ENCODE results near the gene IQSEC3. TPM values are rescaled to one million over a fixed set of nuclear protein-coding genes. Genes with fewer than 3 reads are reported as not detected.
"Not testable (repeated sequence)": the region's sequence is repeated elsewhere in the genome, so short reads cannot be mapped to it uniquely, and the experiment has no call there.

The IQSEC3 gene
- total RNA-seq, 1 experiment from 2014 or later, result not detected

DNA sequence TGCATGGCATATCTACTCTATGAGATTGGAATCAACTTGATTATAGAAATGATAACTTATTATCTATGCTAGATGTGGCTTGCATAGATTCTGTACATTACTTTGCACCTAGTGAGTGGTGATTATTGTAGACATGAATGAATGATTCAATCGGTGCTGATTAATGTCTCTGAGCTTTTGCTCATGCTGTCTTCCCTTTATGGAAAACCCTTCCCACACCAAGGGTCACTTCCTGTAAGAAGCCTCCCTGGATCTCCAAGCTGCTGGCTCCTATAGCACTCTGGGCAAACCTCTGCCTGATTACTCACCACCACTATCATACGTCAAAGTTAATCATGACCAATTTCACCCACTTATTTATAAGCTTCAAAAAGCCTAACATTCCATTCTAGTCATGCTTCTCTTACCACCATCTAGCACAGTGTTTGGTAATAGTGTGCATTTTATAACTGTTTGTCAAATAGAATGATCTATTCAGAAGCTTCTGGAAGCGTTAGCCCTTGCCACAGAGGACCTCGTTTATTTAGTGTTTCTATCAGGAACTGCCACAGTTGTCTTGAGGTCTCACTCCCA, 990 bp upstream of the IQSEC3 start:
- H3K4me1 ChIP-seq; H3K27ac ChIP-seq; H3K9me3 ChIP-seq (replicated peaks); DNase-seq; H3K36me3 ChIP-seq; H3K27me3 ChIP-seq; H3K4me3 ChIP-seq: not testable (repeated sequence)

GRCh38 chr12:66782-67504, 376 bp downstream of the IQSEC3 start:
- not testable (repeated sequence) for H3K9me3 ChIP-seq (replicated peaks); H3K4me1 ChIP-seq; H3K27ac ChIP-seq; H3K27me3 ChIP-seq; H3K4me3 ChIP-seq; H3K36me3 ChIP-seq
- DNase-seq, result peak in 1 of 2 experiments; percentile 17

DNA sequence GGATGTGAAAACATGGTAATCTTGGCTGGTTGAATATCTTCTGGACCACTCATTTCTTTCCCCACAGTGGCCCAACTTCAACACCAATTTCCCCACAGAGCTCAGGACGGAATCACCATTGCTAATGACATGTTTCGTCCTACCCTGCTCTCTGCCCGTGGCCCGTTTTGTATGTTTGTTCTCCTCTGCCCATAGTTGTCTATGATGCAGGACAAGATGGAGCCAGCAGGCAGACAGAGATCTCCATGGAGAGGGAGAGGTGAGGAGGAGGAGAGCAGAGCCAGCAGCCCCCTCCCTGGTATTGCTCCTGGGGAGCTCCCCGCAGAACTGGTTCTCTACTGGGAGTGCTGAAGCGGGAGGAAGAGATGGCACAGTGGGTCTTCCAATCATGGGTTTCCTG, 3.1 kb downstream of the IQSEC3 start:
- H3K9me3 ChIP-seq (replicated peaks); H3K27me3 ChIP-seq; H3K4me1 ChIP-seq; DNase-seq; H3K36me3 ChIP-seq; H3K27ac ChIP-seq; H3K4me3 ChIP-seq: not testable (repeated sequence)

GRCh38 chr12:70541-70940, 4.0 kb downstream of the IQSEC3 start:
- not testable (repeated sequence) for H3K4me3 ChIP-seq; H3K4me1 ChIP-seq; H3K27ac ChIP-seq; H3K36me3 ChIP-seq; H3K27me3 ChIP-seq; DNase-seq; H3K9me3 ChIP-seq (replicated peaks)

DNA sequence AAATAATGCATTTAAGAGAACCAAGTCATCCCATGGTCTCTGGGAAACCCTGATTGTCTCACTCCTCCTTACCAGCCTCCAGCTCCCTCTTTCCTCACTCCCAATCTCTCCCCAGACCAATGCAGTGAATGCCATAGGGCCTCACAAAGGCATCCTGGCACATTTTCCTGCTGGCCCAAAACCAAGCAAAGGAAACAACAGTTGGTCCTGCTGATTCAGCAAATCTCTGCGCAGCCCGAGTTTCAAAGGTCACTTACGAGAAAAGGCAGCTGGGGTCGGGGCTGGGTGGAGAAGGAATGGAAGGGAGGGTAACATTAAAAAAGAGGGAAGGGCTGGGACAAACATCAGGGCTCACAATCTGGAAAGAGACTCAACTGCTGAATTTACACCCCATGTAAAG, 5.5 kb downstream of the IQSEC3 start:
- H3K36me3 ChIP-seq; H3K27ac ChIP-seq; H3K27me3 ChIP-seq; H3K4me1 ChIP-seq; DNase-seq; H3K4me3 ChIP-seq; H3K9me3 ChIP-seq (replicated peaks): not testable (repeated sequence)

DNA sequence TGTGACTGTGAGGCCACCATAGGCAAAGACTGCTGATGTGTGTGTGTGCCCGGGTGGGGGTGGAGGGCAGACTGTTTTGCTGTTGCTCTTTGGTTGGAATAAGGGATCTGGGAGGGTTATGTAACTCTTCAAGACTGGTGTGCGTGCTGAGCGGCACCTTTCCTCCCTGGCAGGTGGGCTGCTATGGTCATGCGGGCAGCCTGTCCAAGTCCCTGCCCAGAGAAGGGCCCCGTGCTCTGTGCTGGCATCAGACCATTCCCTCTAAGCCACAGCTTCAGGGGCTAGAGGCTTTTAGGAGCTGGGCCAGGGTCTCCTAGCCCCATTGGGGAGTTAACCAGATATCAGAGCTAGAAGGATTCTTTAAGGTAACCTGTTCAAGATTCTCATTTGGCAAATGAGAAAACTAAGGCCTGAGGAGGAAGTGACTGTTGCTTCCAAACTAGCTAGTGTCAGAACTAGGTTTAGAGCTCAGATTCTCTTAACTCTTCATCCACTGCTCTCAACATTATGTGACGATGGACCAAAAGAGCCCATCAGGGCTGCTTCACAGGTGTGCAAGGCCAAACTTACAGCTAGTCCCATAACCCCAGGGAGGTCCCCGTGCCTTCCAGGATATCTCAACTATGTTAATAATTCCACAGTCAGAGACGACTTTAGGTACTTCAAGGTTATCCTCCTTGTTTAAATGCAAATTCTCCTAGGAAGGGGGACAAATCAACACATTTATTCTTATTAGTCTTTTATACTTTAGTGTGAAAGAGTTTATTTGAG, 8.0 kb downstream of the IQSEC3 start:
- H3K36me3 ChIP-seq; H3K27ac ChIP-seq; H3K4me3 ChIP-seq; H3K27me3 ChIP-seq; H3K9me3 ChIP-seq (replicated peaks); DNase-seq; H3K4me1 ChIP-seq: not testable (repeated sequence)

- H3K9me3 ChIP-seq (replicated peaks); H3K4me3 ChIP-seq; H3K27ac ChIP-seq; DNase-seq; H3K4me1 ChIP-seq; H3K27me3 ChIP-seq; H3K36me3 ChIP-seq: not testable (repeated sequence)
Measured at GRCh38 chr12:75541-75940, 9.0 kb downstream of the IQSEC3 start.

GRCh38 chr12:76102-76501, 9.5 kb downstream of the IQSEC3 start:
- H3K27me3 ChIP-seq; H3K27ac ChIP-seq; H3K4me1 ChIP-seq; DNase-seq; H3K9me3 ChIP-seq (replicated peaks); H3K36me3 ChIP-seq; H3K4me3 ChIP-seq: not testable (repeated sequence)

- not testable (repeated sequence) for H3K27me3 ChIP-seq; H3K4me1 ChIP-seq; H3K9me3 ChIP-seq (replicated peaks); H3K4me3 ChIP-seq; H3K27ac ChIP-seq; DNase-seq; H3K36me3 ChIP-seq
Measured at GRCh38 chr12:76551-76950, 10.0 kb downstream of the IQSEC3 start.

- H3K27me3 ChIP-seq; H3K36me3 ChIP-seq; DNase-seq; H3K4me1 ChIP-seq; H3K4me3 ChIP-seq; H3K27ac ChIP-seq; H3K9me3 ChIP-seq (replicated peaks): not testable (repeated sequence)
Measured at GRCh38 chr12:77101-77719, 10.6 kb downstream of the IQSEC3 start.

- H3K4me1 ChIP-seq; H3K36me3 ChIP-seq; H3K27me3 ChIP-seq; H3K9me3 ChIP-seq (replicated peaks); H3K4me3 ChIP-seq; DNase-seq; H3K27ac ChIP-seq: not testable (repeated sequence)
Measured at GRCh38 chr12:77769-78383, 11.3 kb downstream of the IQSEC3 start.

- Histone ChIP-seq H3K27me3 (peaks cover 2% of the 10 kb centered on the region), H3K36me3 (no peaks in the 10 kb centered on the region), H3K27ac (no peak overlapping the region), H3K4me1 (no peaks in the 10 kb centered on the region), H3K4me3 (no peak overlapping the region), H3K9me3 (replicated peaks) (no peaks in the 10 kb centered on the region)
- no peak for DNase-seq
Measured at GRCh38 chr12:78981-79380, 12.4 kb downstream of the IQSEC3 start.

GRCh38 chr12:80681-81190, 14.2 kb downstream of the IQSEC3 start:
- DNase-seq, result no peak
- H3K36me3 ChIP-seq, result no peaks in the 10 kb centered on the region
- H3K27ac ChIP-seq, result no peak overlapping the region
- H3K4me1 ChIP-seq, result no peaks in the 10 kb centered on the region
- H3K27me3 ChIP-seq, result peaks cover 5% of the 10 kb centered on the region
- no peak overlapping the region for H3K4me3 ChIP-seq
- H3K9me3 ChIP-seq (replicated peaks), result no peaks in the 10 kb centered on the region

- peaks cover 5% of the 10 kb centered on the region for H3K27me3 ChIP-seq
- H3K4me1 ChIP-seq, result no peaks in the 10 kb centered on the region
- no peaks in the 10 kb centered on the region for H3K36me3 ChIP-seq
- H3K27ac ChIP-seq, result no peak overlapping the region
- no peak for DNase-seq
- no peak overlapping the region for H3K4me3 ChIP-seq
- no peaks in the 10 kb centered on the region for H3K9me3 ChIP-seq (replicated peaks)
Measured at GRCh38 chr12:82740-83139, 16.2 kb downstream of the IQSEC3 start.

DNA sequence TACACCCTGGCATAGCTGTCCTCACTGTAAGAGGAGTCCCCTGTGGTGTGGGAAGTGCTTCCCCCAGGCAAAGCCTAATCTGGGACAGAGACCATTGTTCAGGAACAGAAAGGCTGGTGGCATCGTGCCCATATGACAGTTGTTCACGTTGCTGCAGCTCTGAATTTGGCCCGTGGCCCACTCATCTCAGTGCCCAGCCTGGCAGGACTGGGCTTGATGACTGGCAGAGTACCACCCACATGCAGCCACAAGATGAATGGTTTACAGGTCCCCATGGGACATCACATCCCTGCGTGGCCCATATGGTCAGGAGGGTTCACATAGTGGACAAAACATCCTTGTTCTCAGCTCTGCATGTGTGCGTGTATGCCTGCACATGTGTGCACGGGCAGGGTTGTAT, 17.5 kb downstream of the IQSEC3 start:
- Histone ChIP-seq H3K9me3 (replicated peaks) (no peaks in the 10 kb centered on the region), H3K4me3 (no peak overlapping the region), H3K4me1 (no peaks in the 10 kb centered on the region), H3K27me3 (peaks cover 5% of the 10 kb centered on the region), H3K36me3 (no peaks in the 10 kb centered on the region), H3K27ac (no peak overlapping the region)
- no peak for DNase-seq
